Measurements from ENCODE around the gene POLR2H.

DNA sequence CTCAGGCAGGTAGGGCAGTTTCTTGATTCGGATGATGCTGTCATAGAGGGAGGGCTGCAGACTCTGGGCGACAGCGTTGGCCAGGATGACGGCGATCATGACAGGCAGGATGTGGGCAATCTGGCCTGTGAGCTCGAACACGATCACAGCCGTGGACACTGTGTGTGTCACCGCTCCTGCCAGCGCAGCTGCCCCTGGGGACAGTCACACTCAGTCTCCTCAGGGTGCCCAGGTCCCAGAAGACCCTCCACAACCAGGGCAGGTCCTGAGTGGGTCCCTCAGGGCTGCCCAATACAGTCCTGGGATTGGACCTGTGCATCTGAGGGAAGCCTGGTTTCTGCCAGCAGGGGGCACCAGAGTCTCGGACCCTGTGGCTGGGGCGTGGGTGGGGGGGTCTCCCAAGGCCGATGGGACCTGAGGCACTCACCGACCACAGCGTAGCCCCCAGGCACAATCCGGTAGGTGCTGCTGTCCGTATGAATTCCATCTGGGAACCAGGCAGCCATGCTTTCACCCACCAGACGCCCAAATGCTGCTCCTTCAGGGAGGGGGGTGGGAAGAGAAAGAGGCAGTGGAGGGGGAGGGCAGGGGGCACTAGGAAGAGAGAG lies 7.3 kb upstream of the POLR2H start:
- TF ChIP-seq, protein P1, sequence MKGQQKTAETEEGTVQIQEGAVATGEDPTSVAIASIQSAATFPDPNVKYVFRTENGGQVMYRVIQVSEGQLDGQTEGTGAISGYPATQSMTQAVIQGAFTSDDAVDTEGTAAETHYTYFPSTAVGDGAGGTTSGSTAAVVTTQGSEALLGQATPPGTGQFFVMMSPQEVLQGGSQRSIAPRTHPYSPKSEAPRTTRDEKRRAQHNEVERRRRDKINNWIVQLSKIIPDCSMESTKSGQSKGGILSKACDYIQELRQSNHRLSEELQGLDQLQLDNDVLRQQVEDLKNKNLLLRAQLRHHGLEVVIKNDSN (IDR thresholded peaks at IDR 0.05), result no peak
- TF ChIP-seq RAD21 (IDR thresholded peaks at IDR 0.05; ENCODE audit: low read depth) (peak; percentile 67), NFIC (IDR thresholded peaks at IDR 0.05) (no peak), YY1 (IDR thresholded peaks at IDR 0.05; ENCODE audit: low read depth) (no peak), EP300 (IDR thresholded peaks at IDR 0.05; ENCODE audit: borderline replicate concordance) (no peak), FOXM1 (IDR thresholded peaks at IDR 0.05; ENCODE audit: borderline replicate concordance, low read depth) (no peak), CEBPB (IDR thresholded peaks at IDR 0.05) (no peak)
